ENCODE measurements around the gene PPIP5K2.

PPIP5K2 gene

DNA sequence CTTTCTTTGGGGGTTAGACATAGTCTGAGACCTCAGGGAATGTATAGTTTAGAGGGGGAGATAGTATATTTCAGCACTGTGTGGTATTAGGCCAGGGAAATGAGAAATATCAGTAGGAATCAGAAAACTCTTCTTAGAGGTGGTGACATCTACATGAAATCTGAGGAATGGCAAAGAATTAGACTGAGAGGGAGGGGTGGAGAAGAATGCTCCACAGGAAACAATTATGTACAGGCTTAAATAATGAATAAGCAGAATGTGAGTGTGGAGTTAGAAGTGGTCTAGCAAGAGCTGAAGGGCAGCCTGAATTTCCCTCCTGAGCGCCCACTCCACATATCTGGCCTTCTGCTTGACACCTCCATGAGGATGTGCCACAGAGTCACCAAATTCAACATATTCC lies 134.8 kb downstream of the PPIP5K2 start:
- DNase-seq = no peak

DNA sequence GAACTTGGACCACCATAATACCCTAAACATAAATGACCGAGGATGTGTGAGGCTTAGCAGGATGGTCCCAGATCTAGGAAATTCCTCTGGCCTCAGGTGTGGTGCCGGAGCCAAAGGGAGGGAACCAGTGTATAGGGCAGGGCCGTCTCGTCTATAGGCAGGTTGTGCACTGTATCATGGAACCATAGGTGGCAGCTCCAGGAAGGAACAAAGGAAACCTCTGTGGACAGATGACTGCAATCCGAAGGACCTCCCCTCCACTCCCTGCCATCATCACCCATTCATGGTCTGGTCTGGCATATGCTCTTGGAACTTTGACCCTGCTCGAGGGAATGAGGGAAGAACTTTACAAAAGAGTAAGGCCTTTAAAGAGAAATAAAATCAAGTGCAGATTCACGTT lies 135.6 kb downstream of the PPIP5K2 start:
- no peak for DNase-seq

DNA sequence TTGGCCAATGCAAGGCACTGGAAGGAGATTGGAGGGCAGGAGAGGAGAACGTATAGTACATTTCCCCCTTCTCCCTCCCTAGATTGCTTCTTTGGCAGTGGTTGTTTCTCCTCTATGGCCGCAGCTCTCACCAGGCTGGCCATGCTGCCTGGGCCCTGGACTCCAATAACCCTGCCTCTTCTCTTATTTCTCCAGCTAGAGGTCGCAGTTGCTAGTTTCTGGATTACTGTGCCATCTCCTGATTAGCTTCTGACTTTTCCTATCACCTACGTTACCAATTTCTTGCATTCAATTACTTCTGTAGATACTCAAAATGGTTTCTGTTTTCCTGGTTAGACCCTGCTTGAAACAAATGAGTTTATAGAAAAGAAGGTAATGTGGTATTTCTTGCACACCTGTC lies 136.1 kb downstream of the PPIP5K2 start:
- no peak for DNase-seq

DNA sequence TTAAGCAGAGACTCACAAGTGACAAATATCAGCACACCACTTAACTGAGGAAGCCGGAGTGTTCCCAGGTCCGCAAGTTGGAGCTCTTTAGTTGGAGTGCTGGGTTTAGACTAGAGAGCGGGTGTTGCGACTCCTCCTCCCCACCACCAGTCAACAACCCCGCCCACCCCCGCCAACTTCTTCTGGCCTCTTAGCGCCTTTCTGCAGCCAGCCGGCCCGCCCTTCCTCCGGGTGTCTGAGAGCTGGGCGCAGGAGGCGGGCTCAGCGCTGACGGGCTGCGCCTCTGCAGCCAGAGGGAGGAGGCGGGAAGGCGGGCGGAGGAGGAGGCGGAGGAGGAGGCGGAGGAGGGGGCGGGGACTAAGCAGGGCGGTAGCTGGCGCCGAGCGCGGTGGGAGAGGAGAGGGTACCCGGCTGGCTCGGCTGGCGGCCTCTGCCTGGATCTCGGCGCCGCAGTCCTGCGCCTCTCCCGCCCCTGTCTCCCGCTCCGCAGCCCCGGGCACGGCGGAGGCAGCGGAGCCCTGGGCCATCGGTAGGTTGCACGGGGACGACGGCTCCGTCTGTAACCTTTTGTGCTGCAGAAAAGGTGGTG lies 138.4 kb downstream of the PPIP5K2 start, which contains the start of gene MACIR:
TSS of gene MACIR (plus strand) at position 396 of the 589 bp plus-strand sequence. CDS start 17,157 bp downstream, outside the sequence.
- peak; percentile 79 to 90 (median 84) for DNase-seq

DNA sequence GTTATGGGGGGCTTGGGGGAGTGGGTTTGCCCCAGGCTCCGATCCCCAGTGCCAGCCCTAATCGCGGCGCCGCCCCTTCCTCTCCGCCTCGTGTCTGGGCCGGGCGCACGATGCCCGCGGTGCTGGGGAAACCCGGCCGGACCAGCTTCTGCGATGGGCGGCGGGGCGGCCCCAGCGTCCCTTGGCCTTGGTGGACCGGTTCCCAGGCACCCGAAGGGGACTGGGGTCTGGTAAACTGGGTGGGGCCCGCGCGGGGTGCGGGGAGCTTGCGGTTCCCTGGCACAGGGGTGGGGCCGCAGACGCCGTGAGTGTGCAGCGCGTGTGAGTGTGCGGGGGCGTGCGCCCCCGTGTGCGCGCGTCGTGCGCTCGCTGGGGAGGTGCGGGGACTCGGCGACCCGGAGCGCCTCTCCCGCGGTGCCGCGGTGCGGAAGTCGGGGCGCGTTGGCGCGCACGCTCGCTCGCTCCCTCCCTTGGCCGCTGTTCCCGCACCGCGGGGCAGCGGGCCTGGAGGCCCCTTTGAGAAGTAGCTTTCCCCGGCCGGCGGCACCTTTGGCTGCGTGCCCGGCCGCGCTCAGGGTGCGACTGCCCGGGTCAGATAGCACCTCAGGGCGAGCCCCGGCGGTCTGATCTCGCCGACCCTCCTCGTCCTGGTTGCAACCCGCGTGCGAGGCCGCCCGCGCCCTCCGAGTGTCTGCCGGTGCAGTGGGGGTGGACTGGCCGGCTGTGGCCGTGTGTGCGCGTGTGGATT lies 139.0 kb downstream of the PPIP5K2 start:
- DNase-seq = peak; percentile 37 to 42 (median 38)

DNA sequence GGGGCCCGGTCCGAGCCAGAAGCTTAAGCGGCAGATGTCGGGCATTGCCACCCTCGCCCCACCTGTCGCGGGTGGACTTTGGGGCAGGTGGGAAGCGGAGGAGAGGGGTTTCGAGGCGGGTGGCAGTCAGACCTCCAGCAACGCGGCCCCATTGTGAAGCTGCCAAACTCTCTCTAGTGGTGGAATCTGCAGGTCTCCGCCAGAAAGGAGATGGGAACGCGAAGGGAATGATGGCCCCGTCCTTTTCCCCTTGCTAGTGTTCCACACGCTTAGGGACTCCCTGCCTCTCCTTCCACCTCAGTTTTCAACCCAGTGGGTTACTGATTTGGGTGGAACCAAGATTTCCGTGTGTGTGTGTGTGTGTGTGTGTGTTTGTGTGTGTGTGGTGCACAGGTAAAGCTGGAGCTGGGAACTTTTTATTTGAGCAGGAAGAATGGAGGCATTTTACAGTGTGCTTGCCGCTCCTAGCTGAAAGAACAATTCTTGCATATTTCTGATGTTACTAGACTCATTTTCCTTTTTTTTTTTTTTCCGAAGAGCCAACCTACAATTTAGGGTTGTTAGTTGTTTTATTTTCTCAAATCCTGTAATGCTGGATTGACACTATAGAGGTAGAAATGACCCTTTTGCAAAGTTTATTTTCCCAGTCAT lies 139.7 kb downstream of the PPIP5K2 start:
- peak in 1 of 4 experiments; percentile 2 for DNase-seq

DNA sequence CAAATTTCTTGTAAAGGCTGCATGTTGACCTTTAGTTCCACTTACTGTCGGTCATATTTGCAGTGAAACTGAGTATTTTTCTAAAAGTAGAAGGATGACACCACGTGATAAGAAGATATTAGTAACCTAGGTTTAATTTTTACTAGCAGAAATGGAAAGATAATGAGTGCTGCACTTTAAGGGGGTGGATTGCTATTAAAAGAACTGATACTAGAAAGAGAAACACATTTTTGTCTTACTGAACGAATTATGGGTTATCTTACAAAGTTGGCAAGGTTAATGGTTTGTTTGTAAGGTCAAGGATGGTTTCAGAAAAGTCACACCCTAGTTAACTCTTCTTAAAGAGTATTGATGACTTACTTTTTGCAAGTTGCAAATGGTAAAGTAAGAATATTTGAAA lies 140.8 kb downstream of the PPIP5K2 start:
- no peak for DNase-seq

Data from activated CD4-positive, CD25-positive, alpha-beta regulatory T cell (primary cell).